Calu3 (cell line): ENCODE data around the gene RAP1B. TPM values are rescaled to one million over a fixed set of nuclear protein-coding genes. Genes with fewer than 3 reads are reported as not detected.

Source experiments
- BruUV-seq: library from RNA; stranded (reverse); fragments of 400-500 nt; replicated peaks from 2 replicates; lab custom pipeline; 2021; lab: Mats Ljungman, UMichigan
- CTCF ChIA-PET: fragments of 300-600 bp; sonication (Branson Sonifier 250); formaldehyde crosslinking; loops from one replicate; lab custom pipeline; 2022; ENCODE audit warnings: antibody characterized with exemption; lab: Charles Lee
- DNase-seq: peaks from one replicate; pipeline ENCODE4 v3.0.0; 2022
- H3K27ac Mint-ChIP-seq: one replicate; pipeline ENCODE4 v1.8.0; 2022; ENCODE audit warnings: mixed read lengths; ENCODE audit not compliant: unreplicated experiment
- H3K27me3 Mint-ChIP-seq: one replicate; pipeline ENCODE4 v1.8.0; 2022; ENCODE audit warnings: mixed read lengths; ENCODE audit not compliant: unreplicated experiment
- H3K36me3 Mint-ChIP-seq: one replicate; pipeline ENCODE4 v1.8.0; 2022; ENCODE audit warnings: mild to moderate bottlenecking, moderate library complexity, mixed read lengths; ENCODE audit not compliant: insufficient read depth, unreplicated experiment
- H3K4me1 Mint-ChIP-seq: one replicate; pipeline ENCODE4 v1.8.0; 2022; ENCODE audit warnings: mild to moderate bottlenecking, low read depth, mixed read lengths; ENCODE audit not compliant: unreplicated experiment
- H3K4me3 Mint-ChIP-seq: one replicate; pipeline ENCODE4 v1.8.0; 2022; ENCODE audit warnings: mild to moderate bottlenecking, low read depth, moderate library complexity, mixed read lengths; ENCODE audit not compliant: unreplicated experiment
- H3K9me3 Mint-ChIP-seq: one replicate; pipeline ENCODE4 v1.8.0; 2022; ENCODE audit warnings: low read depth, mixed read lengths; ENCODE audit not compliant: unreplicated experiment
- intact Hi-C: fragments of 100-400 bp; cut with micrococcal nuclease; formaldehyde crosslinking; loops from one replicate; pipeline ENCODE4 v1.10.0; 2022; ENCODE audit not compliant: unreplicated experiment
- total RNA-seq: library from RNA; stranded (reverse); gene quantifications from 2 replicates; pipeline ENCODE4 v1.2.3, GENCODE V29; 2022
- TF ChIP-seq, protein P1 (sequence below): fragments of 200-600 bp; IDR thresholded peaks from one replicate; pipeline ENCODE4 v1.8.0; 2022; ENCODE audit warnings: antibody characterized with exemption; ENCODE audit not compliant: unreplicated experiment

Gene RAP1B
- total RNA-seq, 1 experiment from 2014 or later = 159 TPM

DNA sequence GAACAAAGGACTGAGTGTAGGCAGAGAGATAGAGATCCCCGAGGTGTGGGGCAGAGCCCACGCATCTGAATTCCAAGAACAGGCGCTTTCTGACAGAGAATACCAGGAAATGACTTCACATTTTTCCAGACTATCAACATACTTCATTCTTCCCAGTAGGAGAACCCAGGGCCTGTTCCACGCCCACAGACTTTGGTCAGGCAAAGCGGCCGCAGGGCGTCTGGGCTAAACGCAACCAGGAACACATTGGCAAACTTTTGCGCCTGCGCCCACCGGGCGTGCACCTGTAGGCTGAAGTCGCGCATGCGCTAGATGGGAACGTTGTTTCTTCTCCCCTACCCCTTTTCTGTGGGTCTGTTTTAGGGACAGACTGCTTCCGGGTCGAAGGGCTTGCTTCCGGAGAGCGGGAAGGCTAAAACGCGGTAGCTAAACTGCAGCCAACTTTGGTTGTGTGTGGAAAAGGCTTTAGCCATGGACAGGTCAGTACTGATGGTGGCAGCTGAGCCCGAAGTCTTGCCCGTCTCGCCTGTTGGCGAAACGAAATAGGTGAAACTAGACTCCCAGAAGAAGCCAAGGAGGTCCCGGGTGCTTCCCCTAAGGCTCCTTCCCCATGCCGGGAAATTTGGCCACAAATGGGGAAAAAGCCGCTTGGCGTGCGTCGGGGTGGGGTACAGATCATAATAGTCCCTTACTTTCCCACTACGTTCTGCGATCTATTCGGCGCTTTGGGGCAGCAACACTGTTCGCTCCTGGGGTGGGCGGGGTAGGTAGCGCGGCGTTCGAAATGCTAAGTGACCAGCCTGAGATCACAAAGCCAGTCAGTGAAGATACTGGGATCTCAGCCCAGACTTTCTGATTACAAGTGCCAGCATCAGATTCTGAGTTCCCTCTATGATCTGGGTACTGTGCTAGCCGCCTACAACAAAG, 76.2 kb downstream of the RAP1B start, which contains the start of gene NUP107:
Gene NUP107, plus strand, starts transcription at position 384 of the 927 bp plus-strand sequence. Its CDS starts 88 bp downstream, at position 472.
- Mint-ChIP-seq H3K27me3 (no peaks in the 10 kb centered on the region), H3K4me3 (peak within 1 kb of the TSS; percentile 89), H3K27ac (peak within 1 kb of the TSS; percentile 93), H3K9me3 (no peaks in the 10 kb centered on the region), H3K36me3 (peaks cover 33% of the 10 kb centered on the region), H3K4me1 (peaks cover 22% of the 10 kb centered on the region)
- intact Hi-C loops = loop anchor here (5.0 kb wide), 1 partner anchor 75 kb away; the partner anchor contains the start of gene RAP1B
- TSS peak; percentile 58 for BruUV-seq
- peak; percentile 99 for DNase-seq
- CTCF ChIA-PET = no interaction called here
- TF ChIP-seq, protein P1, sequence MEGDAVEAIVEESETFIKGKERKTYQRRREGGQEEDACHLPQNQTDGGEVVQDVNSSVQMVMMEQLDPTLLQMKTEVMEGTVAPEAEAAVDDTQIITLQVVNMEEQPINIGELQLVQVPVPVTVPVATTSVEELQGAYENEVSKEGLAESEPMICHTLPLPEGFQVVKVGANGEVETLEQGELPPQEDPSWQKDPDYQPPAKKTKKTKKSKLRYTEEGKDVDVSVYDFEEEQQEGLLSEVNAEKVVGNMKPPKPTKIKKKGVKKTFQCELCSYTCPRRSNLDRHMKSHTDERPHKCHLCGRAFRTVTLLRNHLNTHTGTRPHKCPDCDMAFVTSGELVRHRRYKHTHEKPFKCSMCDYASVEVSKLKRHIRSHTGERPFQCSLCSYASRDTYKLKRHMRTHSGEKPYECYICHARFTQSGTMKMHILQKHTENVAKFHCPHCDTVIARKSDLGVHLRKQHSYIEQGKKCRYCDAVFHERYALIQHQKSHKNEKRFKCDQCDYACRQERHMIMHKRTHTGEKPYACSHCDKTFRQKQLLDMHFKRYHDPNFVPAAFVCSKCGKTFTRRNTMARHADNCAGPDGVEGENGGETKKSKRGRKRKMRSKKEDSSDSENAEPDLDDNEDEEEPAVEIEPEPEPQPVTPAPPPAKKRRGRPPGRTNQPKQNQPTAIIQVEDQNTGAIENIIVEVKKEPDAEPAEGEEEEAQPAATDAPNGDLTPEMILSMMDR = no peak

DNA sequence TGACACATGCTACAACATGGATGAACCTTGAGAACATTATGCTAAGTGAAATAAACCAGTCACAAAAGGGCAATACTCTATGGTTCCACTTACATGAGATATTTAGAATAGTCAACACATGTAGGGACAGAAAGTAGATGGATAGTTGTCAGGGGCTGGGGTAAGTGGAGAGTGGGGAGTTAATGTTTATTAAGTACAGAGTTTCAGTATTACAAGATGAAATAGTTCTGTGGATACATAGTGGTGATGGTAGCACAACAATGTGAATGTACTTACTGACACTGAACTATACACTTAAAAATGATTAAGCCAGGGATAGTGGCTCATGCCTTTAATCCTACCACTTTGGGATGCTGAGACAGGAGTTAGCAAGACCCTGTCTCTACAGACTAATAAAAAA, 84.8 kb downstream of the RAP1B start:
- H3K36me3 Mint-ChIP-seq = peaks cover 78% of the 10 kb centered on the region
- TF ChIP-seq, protein P1 = no peak
- no peaks in the 10 kb centered on the region for H3K9me3 Mint-ChIP-seq
- intact Hi-C loops = no loop called here
- no peak overlapping the region for H3K4me3 Mint-ChIP-seq
- DNase-seq = no peak
- no peaks in the 10 kb centered on the region for H3K4me1 Mint-ChIP-seq
- no TSS peak for BruUV-seq
- H3K27ac Mint-ChIP-seq = no peak overlapping the region
- H3K27me3 Mint-ChIP-seq = no peaks in the 10 kb centered on the region
- CTCF ChIA-PET = no interaction called here

DNA sequence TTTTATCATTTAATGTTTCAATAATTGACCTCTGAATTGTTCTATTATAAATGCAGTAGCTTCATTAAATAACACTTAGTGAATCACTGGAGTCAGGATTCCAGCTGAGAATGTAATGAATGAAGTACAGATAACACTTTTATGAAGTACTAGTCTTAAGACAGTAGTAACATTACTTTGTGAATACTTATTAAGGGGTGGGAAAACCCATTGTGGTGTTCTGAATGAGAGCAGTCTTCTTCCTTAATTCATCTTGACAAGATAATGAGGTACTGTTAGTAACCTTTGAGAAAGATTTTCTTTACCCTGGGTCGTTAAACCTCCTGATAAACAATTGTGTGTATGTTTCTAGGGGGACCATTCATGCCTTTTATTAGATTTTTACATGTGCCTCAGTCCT, 88.8 kb downstream of the RAP1B start:
- Mint-ChIP-seq H3K4me3 (no peak overlapping the region), H3K36me3 (peaks cover 49% of the 10 kb centered on the region), H3K9me3 (no peaks in the 10 kb centered on the region), H3K27ac (no peak overlapping the region), H3K27me3 (no peaks in the 10 kb centered on the region), H3K4me1 (no peaks in the 10 kb centered on the region)
- no peak for DNase-seq
- TF ChIP-seq, protein P1 = no peak
- intact Hi-C loops = no loop called here
- CTCF ChIA-PET = no interaction called here
- BruUV-seq = no TSS peak

Other genes with a start within 250 kb of the RAP1B start
- gene NUP107, start 76.1 kb downstream of the RAP1B start, total RNA-seq = 110 and 112 TPM in 2 replicates
- 7.9 and 10.8 TPM in 2 replicates for gene SLC35E3, start 135.3 kb downstream of the RAP1B start, total RNA-seq
- gene MDM2, start 197.3 kb downstream of the RAP1B start, total RNA-seq = 97.1 and 101 TPM in 2 replicates